HG03521 (cell line): Measurements from ENCODE around the gene CEP164.
"Not testable (repeated sequence)": the region's sequence is repeated elsewhere in the genome, so short reads cannot be mapped to it uniquely, and the experiment has no call there.

ENCODE experiments used
- ATAC-seq: cut with Tn5 transposase; IDR thresholded peaks from one replicate; pipeline ENCODE4 v1.9.1; 2021; ENCODE audit warnings: mild to moderate bottlenecking, moderate library complexity; ENCODE audit not compliant: unreplicated experiment

CEP164 gene

GRCh38 chr11:117437041-117437790 lies 109.6 kb downstream of the CEP164 start:
- no peak for ATAC-seq

- no peak for ATAC-seq
These were observed 110.1 kb downstream of the CEP164 start for GRCh38 chr11:117437791-117438130.

GRCh38 chr11:117438371-117439000 lies 110.8 kb downstream of the CEP164 start:
- no peak for ATAC-seq

- no peak for ATAC-seq
These were observed 111.6 kb downstream of the CEP164 start for GRCh38 chr11:117439256-117439655.

GRCh38 chr11:117440258-117440657 lies 112.6 kb downstream of the CEP164 start:
- ATAC-seq: no peak

- no peak for ATAC-seq
These were observed 113.7 kb downstream of the CEP164 start for GRCh38 chr11:117441146-117441975.

- no peak for ATAC-seq
These were observed 114.6 kb downstream of the CEP164 start for GRCh38 chr11:117442049-117442868.

GRCh38 chr11:117442869-117443239 lies 115.2 kb downstream of the CEP164 start:
- ATAC-seq: no peak

GRCh38 chr11:117443266-117444186 lies 115.9 kb downstream of the CEP164 start:
- no peak for ATAC-seq

- ATAC-seq: no peak
These were observed 116.6 kb downstream of the CEP164 start for GRCh38 chr11:117444256-117444655.

GRCh38 chr11:117444711-117445658 lies 117.3 kb downstream of the CEP164 start:
- ATAC-seq: no peak

GRCh38 chr11:117449111-117449693 lies 121.5 kb downstream of the CEP164 start:
- ATAC-seq: no peak

- ATAC-seq: no peak
These were observed 126.4 kb downstream of the CEP164 start for GRCh38 chr11:117453886-117454563.

GRCh38 chr11:117454564-117454917 lies 126.9 kb downstream of the CEP164 start:
- no peak for ATAC-seq

- peak; percentile 55 for ATAC-seq
These were observed 128.5 kb downstream of the CEP164 start for GRCh38 chr11:117456027-117456720.

GRCh38 chr11:117456721-117457029 lies 129.0 kb downstream of the CEP164 start:
- ATAC-seq: not testable (repeated sequence)

- ATAC-seq: no peak
These were observed 129.6 kb downstream of the CEP164 start for GRCh38 chr11:117457031-117457785.
